GM12891 (cell line): ENCODE measurements around the gene LDAH.

Experiments used
- POLR2A ChIP-seq: IDR thresholded peaks from 2 replicates; pipeline ENCODE4 v1.6.1; 2011; ENCODE audit warnings: low read depth, low read length, control low read depth
- POLR2AphosphoS5 ChIP-seq: IDR thresholded peaks from 2 replicates; pipeline ENCODE4 v1.6.1; 2011; ENCODE audit warnings: low read depth, low read length, control low read depth
- POU2F2 ChIP-seq: IDR thresholded peaks from 2 replicates; pipeline ENCODE4 v1.6.1; 2011; ENCODE audit warnings: low read depth, mild to moderate bottlenecking, control low read depth, low read length, moderate library complexity
- TAF1 ChIP-seq: IDR thresholded peaks from 2 replicates; pipeline ENCODE4 v1.6.1; 2011; ENCODE audit warnings: low read depth, low read length, control low read depth

GRCh38 chr2:20855456-20855855 lies 32.6 kb upstream of the LDAH start:
- no peak for TF ChIP-seq POLR2AphosphoS5
- TF ChIP-seq POLR2A: no peak
- no peak for TF ChIP-seq TAF1
- TF ChIP-seq POU2F2: no peak
